Ascending aorta (tissue), 2 donors: Measurements from ENCODE around the gene CNTNAP2. TPM values are rescaled to one million over a fixed set of nuclear protein-coding genes. Genes with fewer than 3 reads are reported as not detected.

Source experiments
- DNase-seq, 2 donors: peaks; one replicate each; pipeline ENCODE4 v3.0.0-alpha.2; 2019; ENCODE audit warnings: low spot score in 2 of 2
- H3K27ac ChIP-seq, 2 donors: fragments of 200-600 bp; sonication (generic); one replicate each; pipeline ENCODE4 v1.5.1; 2016 to 2017; ENCODE audit warnings: mild to moderate bottlenecking in 1 of 2
- H3K27me3 ChIP-seq: fragments of 200-600 bp; sonication (generic); one replicate; pipeline ENCODE4 v1.5.1; 2017
- H3K36me3 ChIP-seq, 2 donors: fragments of 200-600 bp; sonication (generic); one replicate each; pipeline ENCODE4 v1.5.1; 2016
- H3K4me1 ChIP-seq, 2 donors: fragments of 200-600 bp; sonication (generic); one replicate each; pipeline ENCODE4 v1.5.1; 2016 to 2017; ENCODE audit warnings: mild to moderate bottlenecking in 1 of 2
- H3K4me3 ChIP-seq, 2 donors: fragments of 200-600 bp; sonication (generic); one replicate each; pipeline ENCODE4 v1.5.1; 2016 to 2017; ENCODE audit warnings: mild to moderate bottlenecking in 1 of 2
- H3K9me3 ChIP-seq, 2 donors: fragments of 200-600 bp; sonication (generic); one replicate each; pipeline ENCODE4 v1.5.1; 2016
- CTCF ChIP-seq, 3 experiments: fragments of 200-600 bp in 2 of 3; fragments of 450-650 bp in 1 of 3; sonication (generic) in 2 of 3; IDR thresholded peaks; one replicate each; pipeline ENCODE4 v1.5.1; 2016 to 2019; ENCODE audit warnings: antibody characterized with exemption in 3 of 3, mild to moderate bottlenecking in 1 of 3, moderate library complexity in 1 of 3
- intact Hi-C: fragments of 100-400 bp; cut with DNase I; formaldehyde crosslinking; loops from one replicate; pipeline ENCODE4 v1.15.1; 2023
- total RNA-seq: library from RNA; depleted of rRNA; stranded (reverse); fragments of >200 nt; gene quantifications from one replicate; pipeline ENCODE4 v1.1.0, GENCODE V29; 2016

Gene CNTNAP2
- total RNA-seq, 1 donor from 2014 or later = not detected

- no peak for TF ChIP-seq CTCF (IDR thresholded peaks at IDR 0.05)
- no peak for DNase-seq
- H3K9me3 ChIP-seq = peaks cover 0 to 6% of the 10 kb centered on the region in 2 donors
Observed at GRCh38 chr7:146496657-146497056, 380.1 kb downstream of the CNTNAP2 start.

GRCh38 chr7:146499970-146500369 is 383.4 kb downstream of the CNTNAP2 start:
- Histone ChIP-seq H3K27ac (no peak overlapping the region), H3K4me3 (no peak overlapping the region), H3K36me3 (no peaks in the 10 kb centered on the region), H3K4me1 (no peaks in the 10 kb centered on the region), H3K27me3 (no peaks in the 10 kb centered on the region), H3K9me3 (peaks cover 0 to 6% of the 10 kb centered on the region in 2 donors)
- TF ChIP-seq CTCF (IDR thresholded peaks at IDR 0.05) = no peak
- intact Hi-C loops = no loop called here
- DNase-seq = no peak

More at GRCh38 chr7:146496657-146497056, 380.1 kb downstream of the CNTNAP2 start:
- intact Hi-C loops = no loop called here
- no peak overlapping the region for H3K27ac ChIP-seq
- H3K27me3 ChIP-seq = no peaks in the 10 kb centered on the region
- H3K36me3 ChIP-seq = no peaks in the 10 kb centered on the region
- no peak overlapping the region for H3K4me3 ChIP-seq
- H3K4me1 ChIP-seq = no peaks in the 10 kb centered on the region

- no peaks in the 10 kb centered on the region for H3K36me3 ChIP-seq
- intact Hi-C loops = no loop called here
- H3K27me3 ChIP-seq = no peaks in the 10 kb centered on the region
- H3K27ac ChIP-seq = no peak overlapping the region
- no peaks in the 10 kb centered on the region for H3K9me3 ChIP-seq
- no peak overlapping the region for H3K4me3 ChIP-seq
- TF ChIP-seq CTCF (IDR thresholded peaks at IDR 0.05) = no peak
- H3K4me1 ChIP-seq = no peaks in the 10 kb centered on the region
- no peak for DNase-seq
Observed at GRCh38 chr7:146503844-146504243, 387.2 kb downstream of the CNTNAP2 start.

- Histone ChIP-seq H3K9me3 (no peaks in the 10 kb centered on the region), H3K27ac (no peak overlapping the region), H3K4me1 (no peaks in the 10 kb centered on the region), H3K36me3 (no peaks in the 10 kb centered on the region), H3K27me3 (no peaks in the 10 kb centered on the region), H3K4me3 (no peak overlapping the region)
- no peak for TF ChIP-seq CTCF (IDR thresholded peaks at IDR 0.05)
- no peak for DNase-seq
- intact Hi-C loops = no loop called here
Observed at GRCh38 chr7:146510088-146510680, 393.6 kb downstream of the CNTNAP2 start.

GRCh38 chr7:146514304-146514703 is 397.7 kb downstream of the CNTNAP2 start:
- no peak overlapping the region for H3K27ac ChIP-seq
- TF ChIP-seq CTCF (IDR thresholded peaks at IDR 0.05) = no peak
- no peaks in the 10 kb centered on the region for H3K4me1 ChIP-seq
- no peak for DNase-seq
- H3K36me3 ChIP-seq = no peaks in the 10 kb centered on the region
- no peak overlapping the region for H3K4me3 ChIP-seq
- H3K27me3 ChIP-seq = no peaks in the 10 kb centered on the region
- no peaks in the 10 kb centered on the region for H3K9me3 ChIP-seq
- intact Hi-C loops = no loop called here

GRCh38 chr7:146528581-146528980 is 412.0 kb downstream of the CNTNAP2 start:
- no peaks in the 10 kb centered on the region for H3K36me3 ChIP-seq
- H3K4me3 ChIP-seq = no peak overlapping the region
- no peak overlapping the region for H3K27ac ChIP-seq
- no peak for DNase-seq
- intact Hi-C loops = no loop called here
- H3K27me3 ChIP-seq = no peaks in the 10 kb centered on the region
- no peaks in the 10 kb centered on the region for H3K4me1 ChIP-seq
- H3K9me3 ChIP-seq = no peaks in the 10 kb centered on the region
- TF ChIP-seq CTCF (IDR thresholded peaks at IDR 0.05) = no peak
